Urothelium cell line (cell line): ENCODE measurements around the gene GPR156.

Experiments used
- DNase-seq: peaks from one replicate; pipeline ENCODE4 v3.0.0; 2011; ENCODE audit warnings: low spot score, mixed read lengths
- FAIRE-seq: peaks from 2 replicates; lab custom pipeline; 2011; peaks lifted over from hg19 to GRCh38; lab: Jason Lieb, UNC

The GPR156 gene

GRCh38 chr3:120198305-120198878 lies 86.6 kb downstream of the GPR156 start:
- FAIRE-seq, result peak; percentile 9
- DNase-seq, result peak; percentile 41

- DNase-seq (no peak), FAIRE-seq (no peak)
Observed at GRCh38 chr3:120196812-120197211, 88.2 kb downstream of the GPR156 start.

DNA sequence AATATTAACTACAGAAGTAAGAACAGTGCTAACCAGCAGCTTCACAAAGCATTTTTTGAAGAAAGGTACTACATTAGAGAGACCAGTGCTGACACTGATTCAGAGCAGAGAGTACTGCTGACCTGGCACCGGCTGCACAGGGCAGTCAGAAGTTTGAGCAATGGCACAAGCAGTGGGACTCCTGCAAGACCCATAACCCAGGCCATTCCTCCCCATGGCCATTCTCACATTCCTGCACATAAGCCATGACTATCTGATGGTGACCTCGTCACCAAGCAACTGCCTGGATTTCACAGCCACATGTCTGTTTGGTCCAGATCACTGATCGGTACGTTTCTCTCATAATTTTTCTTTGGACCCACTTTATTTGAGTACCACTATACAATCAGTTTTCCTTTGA lies 88.7 kb downstream of the GPR156 start:
- DNase-seq (no peak), FAIRE-seq (peak; percentile 55)

DNA sequence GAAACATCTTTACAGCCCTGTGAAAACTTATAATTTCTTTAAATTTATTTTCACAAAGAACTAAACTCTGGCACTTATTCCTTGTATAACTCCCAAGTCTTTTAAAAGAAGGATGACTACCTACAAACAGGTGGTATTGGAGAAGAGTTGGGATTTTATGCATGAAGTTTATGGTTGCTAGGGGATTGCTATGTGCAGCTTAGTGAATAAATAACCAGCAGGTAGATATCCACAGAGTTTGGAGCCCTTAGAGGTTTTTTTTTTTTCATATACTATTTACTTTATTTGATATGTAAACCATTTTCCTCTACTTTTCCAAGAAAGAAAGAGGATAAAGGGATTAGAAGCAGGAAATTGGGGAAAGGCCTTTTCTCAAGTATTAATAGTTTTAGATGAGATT lies 91.5 kb downstream of the GPR156 start:
- DNase-seq (no peak), FAIRE-seq (no peak)

DNA sequence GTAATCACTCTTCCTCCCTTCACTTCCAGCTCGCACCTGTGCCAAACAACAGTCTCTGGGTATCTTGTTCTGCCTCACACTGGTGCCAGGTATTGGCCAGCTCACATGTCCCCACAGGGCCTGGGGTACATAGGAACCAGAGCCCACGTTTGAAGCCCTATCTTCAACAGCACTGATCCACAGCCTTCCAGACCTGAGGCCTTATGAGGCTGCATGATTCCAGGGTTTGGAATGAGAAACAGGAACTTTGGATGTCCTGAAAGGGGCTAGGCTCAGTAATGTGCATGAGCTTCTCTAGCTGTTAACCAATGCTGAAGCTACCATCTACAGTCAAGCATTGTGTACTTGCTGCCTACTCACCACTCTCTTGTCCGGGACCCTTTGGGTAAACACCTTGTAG lies 92.4 kb downstream of the GPR156 start:
- no peak for FAIRE-seq
- DNase-seq, result no peak

- DNase-seq, result no peak
- no peak for FAIRE-seq
Observed at GRCh38 chr3:120192159-120192558, 92.9 kb downstream of the GPR156 start.

- no peak for FAIRE-seq
- DNase-seq, result peak; percentile 22
Observed at GRCh38 chr3:120182613-120183511, 102.2 kb downstream of the GPR156 start.

DNA sequence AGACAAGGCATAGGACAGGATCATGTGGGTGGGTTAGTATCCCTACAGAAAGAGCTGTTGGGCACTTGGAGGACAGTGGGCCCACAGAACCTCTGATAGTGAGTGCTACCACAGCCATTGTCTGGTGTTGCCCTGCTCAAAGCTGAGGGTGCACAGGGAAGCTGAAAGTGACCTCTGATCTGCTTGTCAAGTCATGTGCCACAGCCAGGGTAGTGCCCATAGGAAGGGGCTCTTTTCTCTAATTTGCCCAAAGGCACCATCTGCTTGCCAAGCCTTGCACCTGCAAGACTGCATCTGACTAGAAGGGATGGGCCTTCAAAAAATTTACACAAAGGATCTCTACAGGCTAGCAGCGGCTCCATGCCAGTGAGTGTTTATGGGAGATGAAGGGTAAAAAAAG lies 103.4 kb downstream of the GPR156 start:
- FAIRE-seq, result no peak
- DNase-seq, result no peak

DNA sequence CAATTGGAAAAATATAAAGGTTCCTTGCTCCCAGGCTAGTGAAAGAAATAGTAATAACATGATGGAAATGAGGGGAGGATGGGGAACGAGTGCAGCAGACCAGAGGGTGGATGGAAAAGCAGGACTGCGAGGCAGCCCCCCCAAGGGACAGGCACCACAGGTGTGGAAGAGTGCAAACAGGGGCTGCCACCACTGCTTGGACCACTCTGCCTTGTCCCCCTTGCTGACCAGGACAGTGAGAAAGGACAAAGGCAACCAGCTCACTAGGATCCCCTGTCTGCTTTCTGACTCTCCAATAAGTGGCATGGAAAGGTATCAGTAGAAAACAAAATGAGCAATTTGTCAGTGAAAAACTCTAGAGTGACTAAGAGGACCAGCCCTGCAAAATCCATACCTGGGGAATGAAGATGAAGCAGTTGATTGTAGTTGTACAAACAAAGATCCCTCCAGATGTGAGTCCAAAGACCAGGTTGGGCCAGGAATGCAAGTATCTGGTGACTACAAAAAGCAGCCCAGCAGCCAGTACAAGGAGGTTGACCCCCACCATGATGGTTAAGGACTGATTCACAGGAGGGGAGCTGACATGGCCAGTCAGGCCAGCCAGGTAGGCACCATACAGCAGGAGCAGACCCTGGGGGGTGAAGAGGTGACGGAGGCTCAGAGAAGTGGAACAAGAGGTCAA lies 104.2 kb downstream of the GPR156 start:
- DNase-seq (no peak), FAIRE-seq (peak; percentile 42)

- DNase-seq (peak; percentile 20), FAIRE-seq (peak; percentile 87)
Observed at GRCh38 chr3:120177707-120178306, 107.2 kb downstream of the GPR156 start.

DNA sequence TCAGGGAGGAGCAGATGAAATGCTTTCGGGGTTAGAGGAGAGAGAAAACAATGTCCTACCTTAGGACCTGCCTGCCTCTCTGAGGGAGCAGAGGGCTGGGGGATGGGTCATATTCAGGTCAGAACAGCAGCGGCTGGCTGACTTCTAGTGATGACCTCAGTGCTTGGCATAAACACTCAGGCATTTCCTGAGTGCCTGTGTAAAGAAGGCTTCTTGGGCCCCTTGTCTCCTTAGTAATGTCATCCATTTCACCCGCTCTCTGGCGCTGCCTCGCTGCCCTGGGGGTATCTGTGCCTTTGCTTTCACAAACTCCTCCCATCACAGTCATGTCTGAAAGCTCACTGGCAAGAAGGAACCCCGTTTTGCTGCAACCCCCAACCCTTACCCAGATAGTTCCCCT lies 107.9 kb downstream of the GPR156 start:
- DNase-seq (peak; percentile 89), FAIRE-seq (peak; percentile 71)

GRCh38 chr3:120174811-120175539 lies 110.0 kb downstream of the GPR156 start:
- no peak for DNase-seq

DNA sequence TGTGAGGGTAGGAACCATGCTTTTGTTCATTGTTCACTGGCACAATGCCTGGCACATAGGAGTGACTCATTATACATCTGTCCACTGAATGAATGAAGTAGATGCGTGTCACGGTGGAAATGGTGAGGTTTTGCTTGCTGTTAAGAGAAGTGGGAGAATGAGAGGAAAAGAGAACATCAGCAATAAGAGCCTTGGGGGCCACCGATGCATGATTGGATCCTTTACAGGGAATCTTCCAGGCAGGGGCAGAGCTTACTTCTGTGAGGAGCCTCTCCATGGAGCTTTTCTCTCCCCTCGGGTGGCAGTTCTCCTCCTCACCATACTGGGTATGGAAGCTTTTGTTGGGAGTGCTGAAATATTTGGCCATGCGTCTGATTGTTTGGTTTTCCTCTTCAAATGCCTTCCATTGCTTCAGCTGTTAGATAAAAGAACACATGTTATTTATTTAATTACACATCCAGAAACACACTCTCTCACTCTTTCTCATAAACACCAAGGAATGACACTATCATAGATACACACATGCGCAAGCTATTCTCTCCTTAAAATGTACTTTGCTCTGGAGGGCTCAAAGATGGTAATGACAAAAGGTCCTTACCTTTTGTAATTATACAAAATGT lies 111.9 kb downstream of the GPR156 start:
- DNase-seq (no peak), FAIRE-seq (no peak)

More at GRCh38 chr3:120174811-120175539, 110.0 kb downstream of the GPR156 start:
- FAIRE-seq, result peak; percentile 50

GRCh38 chr3:120172070-120172469 lies 113.0 kb downstream of the GPR156 start:
- DNase-seq (no peak), FAIRE-seq (no peak)

- FAIRE-seq (no peak), DNase-seq (no peak)
Observed at GRCh38 chr3:120171134-120171873, 113.7 kb downstream of the GPR156 start.

DNA sequence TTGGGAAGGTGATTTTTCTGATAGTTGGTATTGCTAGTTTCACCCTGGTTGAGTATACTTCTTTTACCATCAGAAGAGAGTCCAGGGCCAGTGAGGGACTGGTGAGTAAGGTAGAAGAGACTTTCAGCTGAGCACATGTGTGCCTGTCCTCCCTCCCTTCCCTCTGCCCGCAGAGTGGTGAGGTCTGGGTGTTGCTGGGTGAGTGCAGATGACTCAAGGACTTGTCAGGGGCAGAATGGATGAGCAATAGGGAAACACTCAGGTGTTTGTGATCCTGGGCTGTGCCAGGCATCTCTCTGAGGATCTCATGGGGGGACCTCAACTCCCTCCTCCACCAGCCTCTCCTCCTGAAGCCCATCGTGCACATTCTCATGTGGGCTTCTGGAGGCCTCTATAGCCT lies 114.8 kb downstream of the GPR156 start:
- peak; percentile 98 for FAIRE-seq
- peak; percentile 83 for DNase-seq

DNA sequence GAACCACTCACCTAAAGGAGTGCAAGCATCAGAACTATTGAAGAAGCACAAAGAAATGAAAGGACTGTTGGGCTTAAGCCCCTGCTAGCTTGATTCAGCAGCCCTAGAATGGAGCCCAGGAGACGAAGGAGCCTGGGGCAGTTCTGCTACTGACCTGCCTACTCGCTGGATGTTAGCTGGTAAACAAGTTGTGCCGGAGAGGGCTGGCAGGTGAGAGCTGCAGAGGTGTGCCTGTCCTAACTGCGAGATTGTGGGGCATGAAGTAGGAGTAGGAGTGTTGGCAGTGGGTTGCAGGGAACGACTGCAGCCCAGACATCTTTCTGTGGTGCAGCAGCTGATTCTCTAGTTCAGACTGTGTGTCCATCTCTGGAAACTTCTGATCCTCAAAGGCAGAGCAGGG lies 115.6 kb downstream of the GPR156 start:
- FAIRE-seq, result no peak
- no peak for DNase-seq

DNA sequence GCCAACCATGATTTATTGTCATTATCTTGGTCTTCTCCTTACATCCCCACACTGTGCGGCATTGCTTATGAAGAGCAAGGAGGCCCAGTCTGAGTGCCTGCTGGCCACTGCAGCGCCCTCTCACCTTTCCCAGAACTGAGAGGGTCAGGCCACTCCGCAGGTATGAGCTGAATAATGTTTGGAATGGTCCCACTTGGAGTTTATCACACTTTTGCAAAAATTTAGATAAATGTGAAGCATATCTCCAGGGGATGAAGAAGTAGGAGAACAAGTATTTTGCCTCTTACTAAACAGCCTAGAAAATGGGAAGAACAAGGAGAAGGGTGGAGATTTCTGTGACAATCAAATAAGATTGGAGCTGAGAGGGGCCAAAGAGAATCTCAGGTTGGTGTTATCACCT lies 116.4 kb downstream of the GPR156 start:
- FAIRE-seq (peak; percentile 20), DNase-seq (no peak)

GRCh38 chr3:120168038-120168437 lies 117.0 kb downstream of the GPR156 start:
- DNase-seq (no peak), FAIRE-seq (no peak)

DNA sequence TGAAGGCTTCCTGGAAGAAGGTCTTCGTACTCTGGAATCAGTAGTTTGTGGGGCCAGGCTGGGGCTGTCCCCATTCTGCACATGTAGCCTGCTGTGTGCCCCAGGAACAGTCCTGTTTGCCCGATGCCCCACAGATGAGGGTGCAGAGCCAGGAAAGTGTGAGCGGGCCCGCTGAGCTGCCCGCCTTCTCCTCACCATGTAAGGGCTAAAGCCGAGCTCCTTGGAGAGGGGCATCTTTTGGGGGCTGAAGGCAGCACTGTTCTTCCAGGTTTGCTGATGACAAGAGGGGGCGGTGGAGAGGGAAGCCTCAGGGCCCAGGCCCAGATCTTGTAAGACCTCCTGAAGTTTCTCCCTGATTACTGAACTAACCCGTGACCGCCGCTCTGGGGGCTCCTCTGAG lies 117.5 kb downstream of the GPR156 start:
- no peak for FAIRE-seq

More for the DNA sequence above, 117.5 kb downstream of the GPR156 start:
- no peak for DNase-seq
